GM19395 (cell line): ENCODE results near the gene DNAJB4.
"Not testable (repeated sequence)": the region's sequence is repeated elsewhere in the genome, so short reads cannot be mapped to it uniquely, and the experiment has no call there.

Source experiments
- ATAC-seq: cut with Tn5 transposase; IDR thresholded peaks from one replicate; pipeline ENCODE4 v1.9.1; 2021; ENCODE audit warnings: mild to moderate bottlenecking, moderate library complexity; ENCODE audit not compliant: unreplicated experiment

The DNAJB4 gene

GRCh38 chr1:77990629-77991204 lies 14.0 kb upstream of the DNAJB4 start:
- ATAC-seq: no peak

- ATAC-seq: no peak
These were observed 13.1 kb upstream of the DNAJB4 start for GRCh38 chr1:77991638-77992037.

GRCh38 chr1:77994117-77994705 lies 10.5 kb upstream of the DNAJB4 start:
- no peak for ATAC-seq

GRCh38 chr1:77996734-77997133 lies 8.0 kb upstream of the DNAJB4 start:
- no peak for ATAC-seq

GRCh38 chr1:78000536-78000935 lies 4.2 kb upstream of the DNAJB4 start:
- ATAC-seq: not testable (repeated sequence)

GRCh38 chr1:78003070-78003746 lies 1.5 kb upstream of the DNAJB4 start:
- ATAC-seq: no peak

GRCh38 chr1:78003882-78004718 lies 639 bp upstream of the DNAJB4 start:
- peak; percentile 61 for ATAC-seq

- ATAC-seq: no peak
These were observed 646 bp downstream of the DNAJB4 start for GRCh38 chr1:78005448-78005722.

GRCh38 chr1:78005755-78006154 lies 1.0 kb downstream of the DNAJB4 start:
- no peak for ATAC-seq

GRCh38 chr1:78006521-78006920 lies 1.8 kb downstream of the DNAJB4 start:
- ATAC-seq: no peak

- ATAC-seq: no peak
These were observed 3.1 kb downstream of the DNAJB4 start for GRCh38 chr1:78007677-78008341.

GRCh38 chr1:78009276-78009675 lies 4.5 kb downstream of the DNAJB4 start:
- ATAC-seq: no peak

GRCh38 chr1:78009836-78010235 lies 5.1 kb downstream of the DNAJB4 start:
- no peak for ATAC-seq

GRCh38 chr1:78011050-78011449 lies 6.3 kb downstream of the DNAJB4 start:
- ATAC-seq: no peak

- no peak for ATAC-seq
These were observed 10.4 kb downstream of the DNAJB4 start for GRCh38 chr1:78015148-78015547.

GRCh38 chr1:78019024-78019423 lies 14.3 kb downstream of the DNAJB4 start:
- no peak for ATAC-seq

GRCh38 chr1:78021134-78021533 lies 16.4 kb downstream of the DNAJB4 start:
- ATAC-seq: not testable (repeated sequence)

GRCh38 chr1:78029793-78030192 lies 25.1 kb downstream of the DNAJB4 start:
- ATAC-seq: no peak

- ATAC-seq: no peak
These were observed 28.5 kb downstream of the DNAJB4 start for GRCh38 chr1:78032996-78033796.

GRCh38 chr1:78033797-78034172 lies 29.0 kb downstream of the DNAJB4 start:
- no peak for ATAC-seq

GRCh38 chr1:78035121-78035520 lies 30.4 kb downstream of the DNAJB4 start:
- ATAC-seq: no peak
